ENCODE measurements around the gene TMPRSS2.

Gene TMPRSS2

DNA sequence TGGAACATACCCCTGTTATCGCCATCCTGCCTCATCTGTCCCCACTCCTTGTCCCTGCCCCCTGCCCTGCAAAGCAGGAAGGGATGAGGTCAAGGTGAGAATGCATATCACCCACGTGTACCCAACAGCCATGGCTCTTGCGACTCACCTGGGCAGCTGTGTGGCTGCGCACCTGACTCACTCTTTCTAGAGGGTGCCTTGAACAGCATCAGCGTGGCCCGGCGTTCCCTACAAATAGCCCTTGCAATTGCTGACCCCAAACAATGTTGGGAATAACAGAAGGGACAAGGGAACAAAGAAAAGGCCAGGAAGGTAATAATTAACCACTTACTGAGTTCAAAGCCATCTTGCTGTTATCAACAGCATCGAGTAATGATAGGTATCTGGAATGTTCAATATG lies 10.2 kb downstream of the TMPRSS2 start:
- Histone ChIP-seq H3K36me3 (ENCODE audit: control insufficient read depth, insufficient read depth, low read length) (no peaks in the 10 kb centered on the region), H3K27me3 (replicated peaks; ENCODE audit: control insufficient read depth, insufficient read depth, low read length) (no peaks in the 10 kb centered on the region), H3K4me3 (replicated peaks; ENCODE audit: low read depth, low read length) (no peak overlapping the region)
- no peak for DNase-seq (ENCODE audit: extremely low read depth, insufficient read length)
- no peak for TF ChIP-seq CTCF (IDR thresholded peaks at IDR 0.05; ENCODE audit: insufficient read depth, low read length, poor library complexity, severe bottlenecking)

- no peaks in the 10 kb centered on the region for H3K36me3 ChIP-seq (ENCODE audit: control insufficient read depth, insufficient read depth, low read length)
- no peaks in the 10 kb centered on the region for H3K27me3 ChIP-seq (replicated peaks; ENCODE audit: control insufficient read depth, insufficient read depth, low read length)
- TF ChIP-seq CTCF (IDR thresholded peaks at IDR 0.05; ENCODE audit: insufficient read depth, low read length, poor library complexity, severe bottlenecking) = no peak
- H3K4me3 ChIP-seq (replicated peaks; ENCODE audit: low read depth, low read length) = no peak overlapping the region
- DNase-seq (ENCODE audit: extremely low read depth, insufficient read length) = no peak
These were observed 10.9 kb downstream of the TMPRSS2 start for GRCh38 chr21:41497008-41497407.

GRCh38 chr21:41494242-41494641 lies 13.7 kb downstream of the TMPRSS2 start:
- no peaks in the 10 kb centered on the region for H3K36me3 ChIP-seq (ENCODE audit: control insufficient read depth, insufficient read depth, low read length)
- no peak for TF ChIP-seq CTCF (IDR thresholded peaks at IDR 0.05; ENCODE audit: insufficient read depth, low read length, poor library complexity, severe bottlenecking)
- no peak for DNase-seq (ENCODE audit: extremely low read depth, insufficient read length)
- H3K27me3 ChIP-seq (replicated peaks; ENCODE audit: control insufficient read depth, insufficient read depth, low read length) = no peaks in the 10 kb centered on the region
- H3K4me3 ChIP-seq (replicated peaks; ENCODE audit: low read depth, low read length) = no peak overlapping the region

- H3K27me3 ChIP-seq (replicated peaks; ENCODE audit: control insufficient read depth, insufficient read depth, low read length) = no peaks in the 10 kb centered on the region
- H3K4me3 ChIP-seq (replicated peaks; ENCODE audit: low read depth, low read length) = no peak overlapping the region
- no peak for TF ChIP-seq CTCF (IDR thresholded peaks at IDR 0.05; ENCODE audit: insufficient read depth, low read length, poor library complexity, severe bottlenecking)
- DNase-seq (ENCODE audit: extremely low read depth, insufficient read length) = no peak
- no peaks in the 10 kb centered on the region for H3K36me3 ChIP-seq (ENCODE audit: control insufficient read depth, insufficient read depth, low read length)
These were observed 16.5 kb downstream of the TMPRSS2 start for GRCh38 chr21:41491412-41491811.

GRCh38 chr21:41490330-41490729 lies 17.6 kb downstream of the TMPRSS2 start:
- no peak for DNase-seq (ENCODE audit: extremely low read depth, insufficient read length)
- H3K27me3 ChIP-seq (replicated peaks; ENCODE audit: control insufficient read depth, insufficient read depth, low read length) = no peaks in the 10 kb centered on the region
- no peaks in the 10 kb centered on the region for H3K36me3 ChIP-seq (ENCODE audit: control insufficient read depth, insufficient read depth, low read length)
- no peak overlapping the region for H3K4me3 ChIP-seq (replicated peaks; ENCODE audit: low read depth, low read length)
- no peak for TF ChIP-seq CTCF (IDR thresholded peaks at IDR 0.05; ENCODE audit: insufficient read depth, low read length, poor library complexity, severe bottlenecking)

DNA sequence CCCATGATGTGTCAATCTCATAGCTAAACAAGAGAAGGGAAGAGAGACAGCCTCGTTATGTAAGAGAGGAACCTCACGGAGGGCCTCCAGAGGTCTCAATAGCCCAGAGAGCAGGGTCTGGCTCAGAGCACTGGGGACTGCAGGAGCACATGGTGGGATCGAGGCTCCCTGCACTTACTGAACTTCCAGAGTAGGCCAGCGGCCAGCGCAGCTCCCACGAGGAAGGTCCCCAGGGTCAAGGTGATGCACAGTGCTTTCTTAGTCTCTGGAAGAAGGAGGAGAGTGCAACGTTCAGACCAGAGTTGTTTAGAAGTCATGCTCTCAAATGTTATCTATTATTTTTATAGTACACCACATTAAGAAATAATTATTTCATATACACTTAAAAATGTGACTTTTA lies 18.6 kb downstream of the TMPRSS2 start:
- Histone ChIP-seq H3K27me3 (replicated peaks; ENCODE audit: control insufficient read depth, insufficient read depth, low read length) (no peaks in the 10 kb centered on the region), H3K4me3 (replicated peaks; ENCODE audit: low read depth, low read length) (no peak overlapping the region), H3K36me3 (ENCODE audit: control insufficient read depth, insufficient read depth, low read length) (no peaks in the 10 kb centered on the region)
- TF ChIP-seq CTCF (IDR thresholded peaks at IDR 0.05; ENCODE audit: insufficient read depth, low read length, poor library complexity, severe bottlenecking) = no peak
- DNase-seq (ENCODE audit: extremely low read depth, insufficient read length) = no peak

Data from GM06990 (cell line).